HG03175 (cell line): Measurements from ENCODE around the gene CCDC80.
A peak's percentile ranks its signal among the peaks of the same experiment; 100 is the strongest.

ENCODE experiments used
- ATAC-seq: cut with Tn5 transposase; IDR thresholded peaks from one replicate; pipeline ENCODE4 v1.9.1; 2021; ENCODE audit warnings: mild to moderate bottlenecking, moderate library complexity; ENCODE audit not compliant: unreplicated experiment

Gene CCDC80

GRCh38 chr3:112633757-112634156 is 7.2 kb downstream of the CCDC80 start:
- ATAC-seq: no peak

GRCh38 chr3:112633191-112633590 is 7.8 kb downstream of the CCDC80 start:
- no peak for ATAC-seq

DNA sequence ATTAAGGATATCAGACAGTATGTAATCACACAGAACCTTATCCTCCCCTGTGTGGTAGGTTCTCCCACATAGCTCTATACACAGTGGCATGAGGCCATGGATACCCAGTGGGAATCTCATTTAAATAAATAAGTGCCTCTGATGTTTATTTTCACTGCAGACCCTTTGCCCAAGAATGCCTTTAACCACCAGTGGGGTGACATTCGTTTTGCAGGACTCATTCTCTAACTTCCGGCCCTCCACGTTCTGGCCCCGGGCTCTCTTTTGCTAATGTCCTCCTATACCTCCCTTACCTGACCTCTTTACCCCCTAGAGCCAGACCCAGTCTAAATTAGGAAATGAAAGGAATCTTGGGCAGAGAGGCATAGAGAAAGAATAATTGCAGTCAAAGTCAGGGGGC is 8.3 kb downstream of the CCDC80 start:
- ATAC-seq: no peak

DNA sequence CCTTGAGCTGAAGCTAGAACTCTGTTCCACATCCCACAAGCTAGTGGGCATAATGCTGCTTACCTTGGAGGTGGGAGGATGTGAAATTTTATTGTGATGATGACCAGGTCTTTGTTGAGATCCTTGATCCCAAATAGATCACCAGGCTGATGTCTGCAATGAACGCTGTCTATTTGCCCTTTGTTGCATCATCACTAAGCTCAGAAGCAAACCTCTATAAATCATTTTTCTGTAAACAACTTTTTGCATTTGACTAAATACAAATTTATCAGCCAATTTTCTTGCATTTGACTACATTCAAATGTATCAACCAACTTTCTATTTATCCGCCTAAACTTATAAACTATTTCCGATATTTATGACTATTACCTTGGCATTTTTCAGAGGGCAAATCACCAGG is 9.7 kb downstream of the CCDC80 start:
- no peak for ATAC-seq

DNA sequence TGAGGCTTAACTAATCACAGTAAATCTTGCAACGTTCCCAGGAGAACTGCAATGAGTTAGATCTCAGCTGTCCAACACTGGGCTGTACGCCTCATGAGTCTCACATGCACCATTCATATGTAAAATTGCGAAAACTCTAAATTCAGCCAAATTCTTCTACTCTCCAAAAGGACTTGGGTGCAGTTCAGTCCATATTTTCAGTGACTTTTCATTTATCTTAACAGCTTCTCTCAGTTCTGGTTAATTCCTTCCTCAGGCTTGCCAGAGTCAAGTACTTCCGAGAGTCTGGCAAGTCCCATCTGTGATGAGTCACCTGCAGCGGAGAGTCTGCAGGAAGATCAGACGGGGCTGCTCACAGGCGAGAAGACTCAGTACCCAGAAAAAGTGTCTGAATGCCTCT is 11.5 kb downstream of the CCDC80 start:
- no peak for ATAC-seq

- no peak for ATAC-seq
These were observed 12.9 kb downstream of the CCDC80 start for GRCh38 chr3:112627919-112628466.

GRCh38 chr3:112627419-112627818 is 13.5 kb downstream of the CCDC80 start:
- no peak for ATAC-seq

DNA sequence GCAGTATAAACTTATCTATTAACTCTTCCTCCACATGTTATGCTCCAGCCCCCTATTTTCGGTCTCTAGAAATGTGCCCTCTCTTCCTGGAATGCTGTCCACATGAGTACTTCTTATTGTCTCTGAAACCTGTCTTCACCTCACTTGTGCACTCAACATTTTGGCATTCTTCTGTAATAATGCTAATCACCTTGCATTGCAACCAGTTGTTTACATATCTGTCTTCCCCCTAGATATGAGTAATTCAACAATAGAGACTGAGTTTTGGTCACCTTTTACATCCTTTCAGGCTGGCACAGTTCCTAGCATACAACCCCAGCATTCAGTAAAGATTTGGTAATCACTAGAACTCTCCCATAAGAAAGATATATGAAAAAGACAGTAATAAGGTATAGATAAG is 17.2 kb downstream of the CCDC80 start:
- ATAC-seq: no peak

- ATAC-seq: no peak
These were observed 17.7 kb downstream of the CCDC80 start for GRCh38 chr3:112623213-112623612.

DNA sequence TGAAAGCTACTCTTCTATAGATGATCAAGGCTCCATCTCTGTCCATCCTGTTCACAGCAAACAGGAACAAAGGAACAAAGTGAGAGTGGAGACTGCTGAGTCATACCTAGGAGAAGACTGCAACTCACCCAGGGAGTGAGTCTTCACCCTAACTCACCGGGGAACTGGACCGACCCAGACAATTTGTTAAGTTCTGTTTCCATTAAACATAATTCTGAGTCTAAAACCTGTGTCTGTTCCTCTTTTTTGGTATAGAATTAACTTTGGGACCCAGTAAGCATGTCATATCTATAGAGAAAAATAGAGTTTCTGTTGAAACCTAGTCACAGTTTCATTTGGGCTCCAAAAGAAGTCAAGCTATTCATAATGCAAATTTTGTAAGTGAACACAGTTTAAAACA is 21.6 kb downstream of the CCDC80 start:
- ATAC-seq: peak; percentile 86

DNA sequence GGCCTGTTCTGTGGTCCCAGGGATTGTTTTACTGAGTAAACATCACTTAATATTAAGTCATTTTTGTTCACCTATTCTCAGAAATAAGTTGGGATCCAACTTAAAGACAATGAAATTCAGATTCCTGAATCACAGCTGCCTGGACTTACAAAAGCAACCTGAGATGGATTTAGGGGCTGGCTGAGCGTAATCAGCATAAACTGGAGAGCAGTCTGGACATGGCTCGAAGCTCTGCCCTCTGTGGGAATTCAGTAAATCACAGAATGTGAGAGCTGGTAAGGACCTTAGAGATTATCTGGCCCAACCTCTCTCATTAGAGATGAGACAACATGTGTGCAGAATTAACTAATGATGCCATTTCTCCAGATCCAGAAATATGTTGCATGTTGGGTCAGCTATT is 23.7 kb downstream of the CCDC80 start:
- ATAC-seq: no peak

DNA sequence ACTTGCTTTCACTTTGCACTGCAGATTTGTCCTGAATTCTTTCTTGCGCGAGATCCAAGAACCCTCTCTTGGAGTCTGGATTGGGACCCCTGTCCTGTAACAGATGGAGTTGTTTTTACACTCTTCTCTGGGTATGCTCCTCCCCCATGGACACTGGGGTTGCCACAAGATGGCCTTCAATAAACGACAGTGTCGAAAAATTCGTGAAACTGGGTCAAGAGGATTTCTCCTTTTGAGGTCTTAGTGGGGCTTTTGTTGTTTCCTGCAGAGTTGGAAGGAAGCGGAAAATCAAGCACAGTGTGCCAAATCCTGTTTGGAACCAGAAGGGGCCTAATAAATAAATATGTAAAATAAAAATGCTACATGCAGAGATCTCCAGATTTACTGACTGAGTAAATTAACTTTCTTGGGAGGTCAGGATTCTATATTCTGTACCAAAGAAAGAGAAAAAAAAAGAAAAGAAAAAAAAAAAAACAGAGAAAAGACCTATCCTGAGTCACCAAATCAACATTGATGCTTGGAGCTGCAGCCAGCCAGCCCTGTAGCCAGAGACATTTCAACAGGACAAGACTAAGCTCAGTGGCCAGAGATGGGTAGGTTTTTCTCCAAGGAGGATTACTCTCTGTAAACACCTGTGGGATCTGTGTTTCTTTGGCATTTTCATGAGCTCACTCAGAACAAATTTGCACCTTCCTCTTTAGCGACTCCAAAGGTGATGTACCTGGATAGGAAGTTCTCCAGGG is 24.8 kb downstream of the CCDC80 start:
- no peak for ATAC-seq

DNA sequence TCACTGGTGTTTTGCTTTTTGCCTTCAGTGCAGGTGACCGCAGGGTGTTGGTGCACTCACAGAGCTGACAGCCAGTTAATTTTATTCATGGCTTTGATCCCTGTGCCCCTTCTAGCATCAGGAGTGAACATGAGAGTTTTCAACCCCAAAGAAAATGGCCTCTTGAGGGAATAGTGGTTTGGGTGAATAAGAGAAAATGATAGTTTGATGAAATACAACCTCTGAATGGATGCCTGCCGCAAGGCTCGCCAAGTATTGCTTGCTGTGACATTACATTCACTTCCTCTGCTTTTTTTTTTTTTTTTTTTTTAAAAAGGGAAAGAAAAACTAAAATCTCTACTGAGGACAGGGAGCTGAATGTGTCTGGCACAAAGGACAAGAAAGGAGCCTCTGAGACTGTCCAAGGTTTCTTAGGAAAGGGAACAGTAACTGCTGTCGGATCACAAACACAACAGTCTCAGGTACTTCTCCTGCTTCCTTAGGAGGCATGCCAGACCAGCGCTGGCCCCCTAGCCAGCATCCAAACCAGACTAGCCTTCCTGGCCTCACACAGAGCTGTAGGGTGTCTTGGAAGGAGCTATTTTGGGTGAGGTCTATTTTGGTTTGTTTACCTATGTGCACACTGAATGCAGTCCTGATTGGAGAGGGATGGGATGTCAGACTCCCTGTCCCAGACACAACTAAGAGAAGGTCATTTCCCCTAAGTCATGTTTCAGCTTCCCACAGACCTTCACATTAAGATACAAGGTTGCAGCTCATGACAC is 29.0 kb downstream of the CCDC80 start:
- ATAC-seq: no peak

DNA sequence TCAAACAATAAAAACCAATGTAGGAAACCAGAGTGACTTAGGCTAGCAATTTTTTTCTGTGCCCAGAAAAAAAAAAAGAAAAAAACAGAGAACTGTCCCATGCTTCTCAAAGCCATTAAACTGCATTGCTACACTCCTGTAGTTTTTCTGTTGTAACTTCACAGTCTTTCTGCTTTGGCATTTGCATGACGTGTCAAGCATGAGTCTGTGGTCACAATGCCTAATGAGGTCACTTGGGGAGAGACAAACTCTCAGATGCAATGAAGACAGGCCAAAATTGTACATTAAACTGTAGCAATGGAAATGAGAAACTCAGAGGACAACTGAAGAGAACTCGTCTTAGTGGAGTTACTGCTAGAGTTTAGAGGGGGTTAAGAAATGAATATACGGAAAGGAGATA is 30.8 kb downstream of the CCDC80 start:
- ATAC-seq: no peak

DNA sequence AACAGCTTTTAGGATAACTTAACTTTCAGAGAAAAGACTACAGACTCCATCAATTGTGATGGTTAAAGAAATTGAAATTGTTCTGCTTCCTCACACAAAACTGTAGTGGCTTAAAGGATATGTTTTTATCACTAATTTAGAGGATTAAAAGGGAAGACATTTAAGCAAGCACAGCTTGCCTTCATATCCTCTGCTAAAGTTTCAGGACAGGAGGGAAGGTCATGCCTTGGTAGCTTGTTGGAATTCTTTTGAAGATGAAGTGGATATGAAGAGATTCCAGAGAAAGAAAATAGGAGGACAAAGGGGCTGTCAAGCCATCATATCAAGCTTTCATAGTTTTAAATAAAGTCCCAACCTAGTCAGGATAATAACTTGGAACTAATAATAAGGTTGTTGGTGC is 33.1 kb downstream of the CCDC80 start:
- ATAC-seq: no peak

- ATAC-seq: no peak
These were observed 34.8 kb downstream of the CCDC80 start for GRCh38 chr3:112606098-112606497.

GRCh38 chr3:112605285-112605684 is 35.7 kb downstream of the CCDC80 start:
- ATAC-seq: no peak

GRCh38 chr3:112604536-112604935 is 36.4 kb downstream of the CCDC80 start:
- ATAC-seq: no peak

GRCh38 chr3:112602217-112602838 is 38.6 kb downstream of the CCDC80 start:
- peak; percentile 86 for ATAC-seq

- no peak for ATAC-seq
These were observed 42.2 kb downstream of the CCDC80 start for GRCh38 chr3:112598731-112599130.

- ATAC-seq: no peak
These were observed 43.0 kb downstream of the CCDC80 start for GRCh38 chr3:112597945-112598344.

DNA sequence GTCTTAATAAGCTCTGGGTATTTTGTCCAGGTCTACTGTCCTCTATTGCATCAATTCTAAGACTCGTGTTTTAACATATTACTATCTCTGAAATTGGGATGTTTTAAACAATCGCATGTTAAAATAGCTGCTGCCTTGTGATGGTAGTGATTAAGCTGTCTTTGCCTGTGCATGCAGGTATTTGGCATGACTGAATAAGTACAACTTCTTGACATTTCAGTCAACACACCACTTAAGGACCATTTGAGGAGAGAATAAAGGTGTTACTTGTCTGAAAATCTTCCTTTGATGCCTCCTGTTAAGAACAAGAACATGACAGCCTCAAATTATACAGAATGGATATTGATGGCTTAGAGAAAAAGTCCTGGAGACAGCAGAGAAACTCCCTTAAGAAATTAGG is 46.1 kb downstream of the CCDC80 start:
- no peak for ATAC-seq
